H9 (cell line): Measurements from ENCODE around the gene SP140L. TPM values are rescaled to one million over a fixed set of nuclear protein-coding genes. Genes with fewer than 3 reads are reported as not detected.
"Not testable (repeated sequence)": the region's sequence is repeated elsewhere in the genome, so short reads cannot be mapped to it uniquely, and the experiment has no call there.

ENCODE experiments used
- DNase-seq: peaks from one replicate; pipeline ENCODE4 v3.0.0-alpha.2; 2017
- H2AFZ ChIP-seq: one replicate; pipeline ENCODE4 v1.6.1; 2013; ENCODE audit warnings: mild to moderate bottlenecking, low read length, control low read depth, moderate library complexity
- H2AK5ac ChIP-seq: 2 replicates; pipeline ENCODE4 v1.6.1; 2013; ENCODE audit warnings: low read length, control low read depth, mixed read lengths; ENCODE audit not compliant: insufficient read length
- H2BK120ac ChIP-seq: one replicate; pipeline ENCODE4 v1.6.1; 2013; ENCODE audit warnings: low read depth, mild to moderate bottlenecking, low read length, control low read depth, inconsistent platforms; ENCODE audit not compliant: poor library complexity, severe bottlenecking
- H2BK12ac ChIP-seq: 2 replicates; pipeline ENCODE4 v1.6.1; 2013; ENCODE audit warnings: low read length, control low read depth, mixed read lengths, low read depth; ENCODE audit not compliant: insufficient read length
- H2BK15ac ChIP-seq: 2 replicates; pipeline ENCODE4 v1.6.1; 2013; ENCODE audit warnings: low read depth, low read length, control low read depth
- H2BK20ac ChIP-seq: one replicate; pipeline ENCODE4 v1.6.1; 2013; ENCODE audit warnings: low read depth, mild to moderate bottlenecking, low read length, control low read depth, inconsistent platforms; ENCODE audit not compliant: poor library complexity, severe bottlenecking
- H2BK5ac ChIP-seq: 2 replicates; pipeline ENCODE4 v1.6.1; 2013; ENCODE audit warnings: low read length, control low read depth, mixed read lengths; ENCODE audit not compliant: insufficient read length
- H3K14ac ChIP-seq: 2 replicates; pipeline ENCODE4 v1.6.1; 2013; ENCODE audit warnings: low read length, control low read depth; ENCODE audit not compliant: insufficient read depth
- H3K18ac ChIP-seq: 2 replicates; pipeline ENCODE4 v1.6.1; 2013; ENCODE audit warnings: low read depth, mild to moderate bottlenecking, mixed read lengths, low read length, control low read depth; ENCODE audit not compliant: insufficient read length
- H3K23ac ChIP-seq: 2 replicates; pipeline ENCODE4 v1.6.1; 2013; ENCODE audit warnings: low read length, control low read depth, mixed read lengths, low read depth; ENCODE audit not compliant: insufficient read length
- H3K23me2 ChIP-seq: 2 replicates; pipeline ENCODE4 v1.6.1; 2013; ENCODE audit warnings: low read depth, mild to moderate bottlenecking, mixed read lengths, low read length, control low read depth; ENCODE audit not compliant: insufficient read length, poor library complexity, severe bottlenecking
- H3K27ac ChIP-seq: 2 replicates; pipeline ENCODE4 v1.5.1; 2013; ENCODE audit warnings: low read length, control low read depth, mixed read lengths, low read depth; ENCODE audit not compliant: insufficient read length
- H3K27me3 ChIP-seq: 2 replicates; pipeline ENCODE4 v1.6.1; 2013; ENCODE audit warnings: low read length, control low read depth, inconsistent platforms; ENCODE audit not compliant: insufficient read depth
- H3K4ac ChIP-seq: 2 replicates; pipeline ENCODE4 v1.6.1; 2013; ENCODE audit warnings: low read depth, mild to moderate bottlenecking, control low read depth, inconsistent platforms, low read length, moderate library complexity
- H3K4me1 ChIP-seq: 2 replicates; pipeline ENCODE4 v1.6.1; 2013; ENCODE audit warnings: low read length, control low read depth, inconsistent platforms; ENCODE audit not compliant: insufficient read depth
- H3K4me2 ChIP-seq: 2 replicates; pipeline ENCODE4 v1.6.1; 2013; ENCODE audit warnings: low read length, control low read depth, mixed read lengths; ENCODE audit not compliant: insufficient read length, insufficient read depth
- H3K56ac ChIP-seq: 2 replicates; pipeline ENCODE4 v1.6.1; 2013; ENCODE audit warnings: low read depth, mild to moderate bottlenecking, mixed read lengths, low read length, control low read depth; ENCODE audit not compliant: insufficient read length
- H3K79me1 ChIP-seq: 2 replicates; pipeline ENCODE4 v1.6.1; 2013; ENCODE audit warnings: low read depth, mild to moderate bottlenecking, moderate library complexity, low read length, control low read depth, inconsistent platforms; ENCODE audit not compliant: insufficient read depth, poor library complexity, severe bottlenecking
- H3K79me2 ChIP-seq: 2 replicates; pipeline ENCODE4 v1.6.1; 2013; ENCODE audit warnings: low read length, control low read depth, inconsistent platforms; ENCODE audit not compliant: insufficient read depth
- H3K9ac ChIP-seq: 2 replicates; pipeline ENCODE4 v1.6.1; 2013; ENCODE audit warnings: low read length, control low read depth, mixed read lengths; ENCODE audit not compliant: insufficient read length; ENCODE audit errors: extremely low read depth
- H3K9me3 ChIP-seq: one replicate; pipeline ENCODE4 v1.6.1; 2013; ENCODE audit warnings: low read depth, low read length, inconsistent platforms; ENCODE audit not compliant: control insufficient read depth
- H3T11ph ChIP-seq: one replicate; pipeline ENCODE4 v1.6.1; 2013; ENCODE audit warnings: mild to moderate bottlenecking, low read length, control low read depth, inconsistent platforms
- H4K20me1 ChIP-seq: one replicate; pipeline ENCODE4 v1.6.1; 2013; ENCODE audit not compliant: control insufficient read depth, insufficient read length, insufficient read depth
- H4K5ac ChIP-seq: 2 replicates; pipeline ENCODE4 v1.6.1; 2013; ENCODE audit warnings: low read depth, mild to moderate bottlenecking, mixed read lengths, low read length, control low read depth; ENCODE audit not compliant: insufficient read length
- H4K8ac ChIP-seq: replicated peaks from 2 replicates; pipeline ENCODE4 v1.6.1; 2013; ENCODE audit warnings: low read length, control low read depth, mixed read lengths, low read depth; ENCODE audit not compliant: insufficient read length
- H4K91ac ChIP-seq: 2 replicates; pipeline ENCODE4 v1.6.1; 2013; ENCODE audit warnings: low read depth, mild to moderate bottlenecking, moderate library complexity, mixed read lengths, low read length, control low read depth; ENCODE audit not compliant: insufficient read length
- H3K27ac Mint-ChIP-seq, 3 experiments: 2 replicates in 2 of 3; 3 replicates in 1 of 3; pipeline ENCODE4 v1.8.0; 2020 to 2021; ENCODE audit warnings: mixed read lengths in 3 of 3, mild to moderate bottlenecking in 1 of 3, moderate library complexity in 1 of 3
- H3K27me3 Mint-ChIP-seq: 2 replicates; pipeline ENCODE4 v1.8.0; 2021; ENCODE audit warnings: low read depth, mild to moderate bottlenecking, moderate library complexity, mixed read lengths
- H3K36me3 Mint-ChIP-seq, 3 experiments: 2 replicates in 2 of 3; 3 replicates in 1 of 3; pipeline ENCODE4 v1.8.0; 2020 to 2021; ENCODE audit warnings: low read depth in 3 of 3, mixed read lengths in 3 of 3; ENCODE audit not compliant: insufficient read depth in 1 of 3
- H3K4me1 Mint-ChIP-seq, 2 experiments: 2 replicates each; pipeline ENCODE4 v1.8.0; 2020; ENCODE audit warnings: mixed read lengths in 2 of 2
- H3K4me3 Mint-ChIP-seq, 2 experiments: 2 replicates in 1 of 2; 3 replicates in 1 of 2; pipeline ENCODE4 v1.8.0; 2020 to 2021; ENCODE audit warnings: mild to moderate bottlenecking in 2 of 2, mixed read lengths in 2 of 2, moderate library complexity in 1 of 2
- H3K9me3 Mint-ChIP-seq, 2 experiments: 2 replicates in 1 of 2; 3 replicates in 1 of 2; pipeline ENCODE4 v1.8.0; 2020; ENCODE audit warnings: mild to moderate bottlenecking in 2 of 2, mixed read lengths in 2 of 2, moderate library complexity in 1 of 2
- CTCF ChIP-seq: fragments of 200-600 bp; sonication (generic); conservative IDR thresholded peaks from 3 replicates; pipeline ENCODE4 v1.8.0; 2021; ENCODE audit warnings: antibody characterized with exemption, mild to moderate bottlenecking
- WGBS: extraction: QIAGEN DNeasy Blood & Tissue Kit; methylation state at CpG from one replicate; pipeline ENCODE4 v1.1.7; 2013; ENCODE audit warnings: missing lambda C conversion rate, low lambda C conversion rate, mixed read lengths; ENCODE audit not compliant: insufficient read length; ENCODE audit errors: extremely low coverage; 5-methylcytosine and 5-hydroxymethylcytosine counted together
- total RNA-seq: library from RNA; stranded (reverse); gene quantifications from 2 replicates; pipeline ENCODE4 v1.2.1, GENCODE V29; 2021

The SP140L gene
- total RNA-seq, 1 experiment from 2014 or later = 1.3 TPM

GRCh38 chr2:230335864-230336506 is 9.0 kb downstream of the SP140L start:
- no CpG with 5 or more reads among the region's 3 CpGs for WGBS
- H2AFZ ChIP-seq = no peak overlapping the region

GRCh38 chr2:230341936-230342528 is 15.0 kb downstream of the SP140L start:
- no CpG with 5 or more reads among the region's 33 CpGs for WGBS
- H2BK20ac ChIP-seq, DNase-seq, H2BK15ac ChIP-seq, H3K14ac ChIP-seq, H3K4me1 ChIP-seq, H2BK120ac ChIP-seq, H3T11ph ChIP-seq, H3K4me2 ChIP-seq, H3K56ac ChIP-seq, H4K8ac ChIP-seq, H3K9ac ChIP-seq, H2BK12ac ChIP-seq, H2AFZ ChIP-seq, H4K20me1 ChIP-seq, H3K79me2 ChIP-seq, H3K27ac ChIP-seq, H4K91ac ChIP-seq, H4K5ac ChIP-seq, H3K18ac ChIP-seq, H3K4ac ChIP-seq, H2AK5ac ChIP-seq, H3K23me2 ChIP-seq, H3K79me1 ChIP-seq, H3K27me3 Mint-ChIP-seq, H3K9me3 ChIP-seq, H3K4me1 Mint-ChIP-seq, H2BK5ac ChIP-seq, H3K27me3 ChIP-seq, H3K23ac ChIP-seq: not testable (repeated sequence)
- Mint-ChIP-seq H3K9me3 (peaks cover 10 to 15% of the 10 kb centered on the region in 2 experiments), H3K27ac (peak overlapping the region in 2 of 3 experiments; percentile 88 to 95; a peak in 4 of 7 replicates), H3K4me3 (peak overlapping the region; percentile 63 to 64), H3K36me3 (peaks cover 3 to 17% (median 4%) of the 10 kb centered on the region in 3 experiments; a peak in 5 of 7 replicates)

More at GRCh38 chr2:230335864-230336506, 9.0 kb downstream of the SP140L start:
- H3K4me1 ChIP-seq = no peaks in the 10 kb centered on the region
- Mint-ChIP-seq H3K27ac (no peak overlapping the region), H3K27me3 (no peaks in the 10 kb centered on the region), H3K9me3 (peaks cover 0 to 6% of the 10 kb centered on the region in 2 experiments; a peak in 1 of 5 replicates), H3K4me1 (peaks cover 0 to 4% of the 10 kb centered on the region in 2 experiments; a peak in 3 of 4 replicates), H3K36me3 (no peaks in the 10 kb centered on the region), H3K4me3 (no peak overlapping the region)
- H3K14ac ChIP-seq = no peak overlapping the region
- H3T11ph ChIP-seq = no peak overlapping the region
- H3K4me2 ChIP-seq = no peak overlapping the region
- no peaks in the 10 kb centered on the region for H3K9me3 ChIP-seq
- H3K23ac ChIP-seq = no peak overlapping the region
- H3K23me2 ChIP-seq = no peaks in the 10 kb centered on the region
- H3K79me1 ChIP-seq = no peaks in the 10 kb centered on the region
- H3K18ac ChIP-seq = no peak overlapping the region
- no peak overlapping the region for H2BK15ac ChIP-seq
- H2BK20ac ChIP-seq = no peak overlapping the region
- no peak overlapping the region for H3K56ac ChIP-seq
- no peaks in the 10 kb centered on the region for H3K27me3 ChIP-seq
- H3K27ac ChIP-seq = no peak overlapping the region
- no peaks in the 10 kb centered on the region for H4K20me1 ChIP-seq
- DNase-seq = no peak
- H2BK12ac ChIP-seq = no peak overlapping the region
- no peak overlapping the region for H4K8ac ChIP-seq
- no peak overlapping the region for H3K9ac ChIP-seq
- no peak overlapping the region for H4K91ac ChIP-seq
- no peaks in the 10 kb centered on the region for H3K79me2 ChIP-seq
- no peak overlapping the region for H3K4ac ChIP-seq
- no peak for TF ChIP-seq CTCF
- H2BK120ac ChIP-seq = no peak overlapping the region
- H2BK5ac ChIP-seq = no peak overlapping the region
- no peak overlapping the region for H4K5ac ChIP-seq
- no peak overlapping the region for H2AK5ac ChIP-seq
